Placental pericyte (primary cell): ENCODE data around the gene ATG7. TPM values are rescaled to one million over a fixed set of nuclear protein-coding genes. Genes with fewer than 3 reads are reported as not detected.

Experiments
- small RNA-seq: library from RNA; depleted of rRNA; stranded (forward); fragments of <200 nt; gene quantifications from one replicate; pipeline ENCODE3, GENCODE V24; 2012; ENCODE audit warnings: low replicate concordance
- total RNA-seq: library from RNA; depleted of rRNA; stranded (reverse); fragments of >200 nt; gene quantifications from 2 replicates; pipeline ENCODE4 v1.2.3, GENCODE V29; 2012

ATG7 gene
- 189 and 401 TPM in 2 replicates for total RNA-seq

GRCh38 chr3:11271986-11272904 lies at the start of gene ATG7:
TSS of gene ATG7 (plus strand) at chr3:11272397. CDS start at chr3:11298696, 26,299 bp downstream.

Small RNAs within 50 kb of the gene (small RNA-seq; reads per million reads assigned to genes)
- not detected for gene AC022001.1
- not detected for gene AC026185.1
- not detected for gene AC083855.1

Other genes starting within 250 kb of the ATG7 start
- 21.5 and 27.8 TPM in 2 replicates for gene HRH1, start 117.9 kb upstream of the ATG7 start, total RNA-seq